ENCODE measurements around the gene CNTRL. TPM values are rescaled to one million over a fixed set of nuclear protein-coding genes. Genes with fewer than 3 reads are reported as not detected.

CNTRL gene
- total and polyA plus RNA-seq, 7 donors: 2.5 to 14.6 (median 11.9) TPM

GRCh38 chr9:121168052-121168451, 93.3 kb downstream of the CNTRL start:
- TF ChIP-seq CTCF (IDR thresholded peaks at IDR 0.05): no peak
- Histone ChIP-seq H3K27ac (no peak overlapping the region), H3K9me3 (no peaks in the 10 kb centered on the region), H3K4me1 (no peaks in the 10 kb centered on the region), H3K27me3 (no peaks in the 10 kb centered on the region), H3K4me3 (no peak overlapping the region), H3K36me3 (peaks cover 2 to 56% (median 10%) of the 10 kb centered on the region in 4 donors)
- WGBS, 2 donors: 94 to 95% methylated on average over 2 of the region's 2 CpGs
- intact Hi-C loops (cut with DNase I): no loop called here
- no peak for DNase-seq

- no peak overlapping the region for H3K27ac ChIP-seq
- no peak overlapping the region for H3K4me3 ChIP-seq
- H3K36me3 ChIP-seq: peaks cover 4 to 65% (median 12%) of the 10 kb centered on the region in 4 donors
- TF ChIP-seq CTCF (IDR thresholded peaks at IDR 0.05) (peak in 1 of 4 experiments; percentile 34), POLR2A (IDR thresholded peaks at IDR 0.05) (no peak), EP300 (IDR thresholded peaks at IDR 0.05) (no peak), POLR2AphosphoS5 (IDR thresholded peaks at IDR 0.05) (no peak)
- H3K4me1 ChIP-seq: no peaks in the 10 kb centered on the region
- no peaks in the 10 kb centered on the region for H3K9me3 ChIP-seq
- no peaks in the 10 kb centered on the region for H3K27me3 ChIP-seq
- no peak for DNase-seq
- intact Hi-C loops (cut with DNase I): no loop called here
- WGBS, 2 donors: 67 to 84% methylated on average over 3 of the region's 3 CpGs
These were observed 94.4 kb downstream of the CNTRL start for GRCh38 chr9:121169094-121169601.

- Histone ChIP-seq H3K4me3 (no peak overlapping the region), H3K9me3 (no peaks in the 10 kb centered on the region), H3K27me3 (no peaks in the 10 kb centered on the region), H3K36me3 (peaks cover 4 to 76% (median 12%) of the 10 kb centered on the region in 4 donors), H3K27ac (no peak overlapping the region), H3K4me1 (no peaks in the 10 kb centered on the region)
- no peak for DNase-seq
- TF ChIP-seq EP300 (IDR thresholded peaks at IDR 0.05) (no peak), CTCF (IDR thresholded peaks at IDR 0.05) (no peak), POLR2A (IDR thresholded peaks at IDR 0.05) (no peak), POLR2AphosphoS5 (IDR thresholded peaks at IDR 0.05) (no peak)
- 88 to 94% methylated on average over 5 of the region's 5 CpGs for WGBS, 2 donors
- intact Hi-C loops (cut with DNase I): no loop called here
These were observed 96.5 kb downstream of the CNTRL start for GRCh38 chr9:121171236-121171635.

GRCh38 chr9:121172726-121173487, 98.2 kb downstream of the CNTRL start:
- intact Hi-C loops (cut with DNase I): no loop called here
- H3K27me3 ChIP-seq: no peaks in the 10 kb centered on the region
- no peaks in the 10 kb centered on the region for H3K4me1 ChIP-seq
- no peak overlapping the region for H3K4me3 ChIP-seq
- DNase-seq: no peak
- no peak overlapping the region for H3K27ac ChIP-seq
- H3K36me3 ChIP-seq: peaks cover 4 to 83% (median 10%) of the 10 kb centered on the region in 4 donors
- H3K9me3 ChIP-seq: no peaks in the 10 kb centered on the region
- 91% methylated on average over 1 of the region's 1 CpG for WGBS, 2 donors
- no peak for TF ChIP-seq POLR2A (IDR thresholded peaks at IDR 0.05)
- no peak for TF ChIP-seq POLR2AphosphoS5 (IDR thresholded peaks at IDR 0.05)
- TF ChIP-seq EP300 (IDR thresholded peaks at IDR 0.05): no peak
- TF ChIP-seq CTCF (IDR thresholded peaks at IDR 0.05): no peak
